Activated CD4-positive, alpha-beta memory T cell treated with anti-CD3 and anti-CD28 coated beads for 36 hours (primary cell): ENCODE measurements around the gene MCM9. TPM values are rescaled to one million over a fixed set of nuclear protein-coding genes. Genes with fewer than 3 reads are reported as not detected.

Source experiments
- CTCF ChIA-PET: fragments of 350-600 bp; sonication (Branson Sonifier 250); formaldehyde crosslinking; loops from one replicate; lab custom pipeline; 2021; ENCODE audit warnings: antibody characterized with exemption, inconsistent platforms; lab: Charles Lee
- POLR2A ChIA-PET: fragments of 350-600 bp; sonication (Branson Sonifier 250); formaldehyde crosslinking; loops from one replicate; lab custom pipeline; 2021; ENCODE audit warnings: antibody characterized with exemption; lab: Charles Lee
- DNase-seq: peaks from one replicate; pipeline ENCODE4 v3.0.0-alpha.2; 2020
- H3K27ac Mint-ChIP-seq: one replicate; pipeline ENCODE4 v1.8.0; 2021; ENCODE audit warnings: mixed read lengths
- H3K27me3 Mint-ChIP-seq: one replicate; pipeline ENCODE4 v1.8.0; 2021; ENCODE audit warnings: mixed read lengths
- H3K36me3 Mint-ChIP-seq: one replicate; pipeline ENCODE4 v1.8.0; 2021; ENCODE audit warnings: mixed read lengths
- H3K4me1 Mint-ChIP-seq: one replicate; pipeline ENCODE4 v1.8.0; 2021; ENCODE audit warnings: low read depth, mixed read lengths
- H3K4me3 Mint-ChIP-seq: one replicate; pipeline ENCODE4 v1.8.0; 2021; ENCODE audit warnings: mild to moderate bottlenecking, mixed read lengths
- H3K9me3 Mint-ChIP-seq: one replicate; pipeline ENCODE4 v1.8.0; 2021; ENCODE audit warnings: mixed read lengths
- intact Hi-C: fragments of 100-400 bp; cut with micrococcal nuclease; formaldehyde crosslinking; loops from one replicate; pipeline ENCODE4 v1.15.1; 2023
- total RNA-seq, 2 experiments: library from RNA; stranded (reverse); gene quantifications; one replicate each; pipeline ENCODE4 v1.2.3, GENCODE V29; 2021

Gene MCM9
- total RNA-seq, 2 experiments from 2014 or later, result 14.4 to 14.7 TPM

- Mint-ChIP-seq H3K27me3 (no peaks in the 10 kb centered on the region), H3K27ac (no peak overlapping the region), H3K36me3 (peaks cover 39% of the 10 kb centered on the region), H3K4me3 (no peak overlapping the region), H3K9me3 (no peaks in the 10 kb centered on the region), H3K4me1 (peaks cover 4% of the 10 kb centered on the region)
- DNase-seq, result no peak
- ChIA-PET POLR2A (no interaction called here), CTCF (interaction anchor here (1.0 kb wide), 1 partner anchor 39 kb away, joined by 3 read pairs; no protein-coding TSS in a partner anchor)
- intact Hi-C loops, result no loop called here
Observed at GRCh38 chr6:118826096-118826495, 108.9 kb downstream of the MCM9 start.

DNA sequence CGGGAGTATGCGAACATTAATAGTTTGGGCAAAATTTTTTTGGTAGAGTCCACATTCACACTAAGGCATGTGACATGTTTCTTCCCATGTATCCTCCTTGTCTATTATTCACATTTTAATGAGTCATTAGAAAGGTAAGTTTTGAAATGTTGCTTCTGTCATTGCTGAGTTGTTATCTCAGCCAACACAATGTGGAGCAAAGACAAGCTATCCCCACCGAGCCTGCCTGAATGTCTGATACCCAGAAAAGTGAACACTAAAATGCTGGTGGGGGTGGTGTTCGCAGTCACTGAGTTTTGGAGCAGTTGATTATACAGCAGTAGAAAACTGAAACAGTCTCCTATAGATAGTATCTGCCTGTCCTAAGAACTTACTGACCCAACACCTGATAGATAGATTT lies 109.3 kb downstream of the MCM9 start:
- no peak overlapping the region for H3K4me3 Mint-ChIP-seq
- no peak for DNase-seq
- no peak overlapping the region for H3K27ac Mint-ChIP-seq
- H3K36me3 Mint-ChIP-seq, result peaks cover 39% of the 10 kb centered on the region
- intact Hi-C loops, result no loop called here
- POLR2A ChIA-PET, result no interaction called here
- H3K4me1 Mint-ChIP-seq, result peaks cover 4% of the 10 kb centered on the region
- H3K9me3 Mint-ChIP-seq, result no peaks in the 10 kb centered on the region
- CTCF ChIA-PET, result no interaction called here
- H3K27me3 Mint-ChIP-seq, result no peaks in the 10 kb centered on the region

- H3K36me3 Mint-ChIP-seq, result peaks cover 24% of the 10 kb centered on the region
- H3K4me3 Mint-ChIP-seq, result no peak overlapping the region
- no peaks in the 10 kb centered on the region for H3K27me3 Mint-ChIP-seq
- no peak for DNase-seq
- intact Hi-C loops, result no loop called here
- H3K27ac Mint-ChIP-seq, result no peak overlapping the region
- peaks cover 37% of the 10 kb centered on the region for H3K4me1 Mint-ChIP-seq
- ChIA-PET CTCF (no interaction called here), POLR2A (no interaction called here)
- H3K9me3 Mint-ChIP-seq, result peaks cover 20% of the 10 kb centered on the region
Observed at GRCh38 chr6:118815495-118815894, 119.5 kb downstream of the MCM9 start.

DNA sequence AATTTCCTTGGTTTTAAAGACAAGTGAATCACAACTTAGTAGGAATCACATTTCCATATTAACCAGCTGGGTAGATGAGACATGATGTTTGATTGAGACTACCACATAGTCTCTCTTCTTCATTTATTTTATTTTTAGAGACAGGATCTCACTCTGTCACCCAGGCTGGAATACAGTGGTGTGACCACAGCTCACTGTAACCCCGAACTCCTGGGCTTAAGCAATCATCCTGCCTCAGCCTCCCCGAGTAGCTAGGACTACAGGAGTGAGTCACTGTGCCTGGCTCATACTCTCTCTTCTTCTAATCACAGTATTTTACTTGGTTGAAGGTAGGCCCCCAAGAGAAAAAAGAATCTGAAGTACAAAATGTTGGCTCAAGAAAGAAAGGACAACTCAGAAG lies 121.2 kb downstream of the MCM9 start:
- CTCF ChIA-PET, result interaction anchor here (1.6 to 2.1 kb wide), 3 partner anchors 13 to 249 kb away, joined by 5 to 9 read pairs (median 8); no protein-coding TSS in a partner anchor
- Mint-ChIP-seq H3K4me3 (no peak overlapping the region), H3K9me3 (peaks cover 11% of the 10 kb centered on the region), H3K4me1 (peaks cover 54% of the 10 kb centered on the region), H3K27me3 (no peaks in the 10 kb centered on the region), H3K27ac (peak overlapping the region; percentile 1), H3K36me3 (peaks cover 22% of the 10 kb centered on the region)
- intact Hi-C loops, result loop anchor here (5.0 kb wide), 1 partner anchor 264 kb away; the partner anchor contains the start of gene FAM184A
- POLR2A ChIA-PET, result interaction anchor here (1.0 kb wide), 1 partner anchor 79 kb away, joined by 3 read pairs; no protein-coding TSS in a partner anchor
- DNase-seq, result peak; percentile 66

GRCh38 chr6:118812970-118813369 lies 122.0 kb downstream of the MCM9 start:
- intact Hi-C loops, result loop anchor here (5.0 kb wide), 1 partner anchor 264 kb away; the partner anchor contains the start of gene FAM184A
- H3K9me3 Mint-ChIP-seq, result peaks cover 10% of the 10 kb centered on the region
- H3K27me3 Mint-ChIP-seq, result no peaks in the 10 kb centered on the region
- peaks cover 22% of the 10 kb centered on the region for H3K36me3 Mint-ChIP-seq
- ChIA-PET POLR2A (no interaction called here), CTCF (interaction anchor here (2.0 to 2.1 kb wide), 3 partner anchors 13 to 248 kb away, joined by 8 to 9 read pairs (median 9); no protein-coding TSS in a partner anchor)
- no peak for DNase-seq
- no peak overlapping the region for H3K4me3 Mint-ChIP-seq
- peaks cover 62% of the 10 kb centered on the region for H3K4me1 Mint-ChIP-seq
- H3K27ac Mint-ChIP-seq, result no peak overlapping the region

DNA sequence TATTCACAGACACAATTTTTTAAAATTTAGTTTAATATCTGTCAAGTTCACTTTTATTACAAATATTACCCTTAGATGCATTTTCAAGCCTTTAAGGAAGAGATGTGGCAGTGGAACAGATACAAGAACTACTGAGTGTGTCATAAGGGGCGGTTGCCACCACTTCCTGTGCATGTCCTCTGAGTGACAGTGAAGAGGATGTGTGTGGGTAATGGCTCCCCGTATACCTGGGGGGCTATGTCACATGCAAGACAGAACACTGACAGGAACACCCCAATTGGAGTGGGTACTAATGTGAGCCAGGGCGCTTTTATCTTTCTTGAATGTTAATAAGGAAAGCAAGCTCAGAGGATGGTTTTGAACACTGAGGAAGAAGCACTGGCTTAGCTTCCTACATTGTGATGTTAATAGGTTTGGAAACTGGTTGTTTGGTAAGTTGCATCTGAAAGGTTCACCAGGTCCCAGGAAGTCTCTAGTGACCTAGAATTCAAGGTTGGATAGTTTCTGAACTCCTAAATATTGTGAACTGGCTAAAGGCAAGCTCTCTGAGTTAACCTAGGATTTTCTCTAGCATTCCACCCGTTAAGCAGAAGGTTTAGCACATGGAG lies 124.4 kb downstream of the MCM9 start:
- Mint-ChIP-seq H3K4me3 (no peak overlapping the region), H3K27ac (peak overlapping the region; percentile 77), H3K27me3 (no peaks in the 10 kb centered on the region), H3K4me1 (peaks cover 55% of the 10 kb centered on the region), H3K9me3 (peaks cover 4% of the 10 kb centered on the region), H3K36me3 (peaks cover 12% of the 10 kb centered on the region)
- peak; percentile 77 for DNase-seq
- ChIA-PET CTCF (interaction anchor here (1.9 to 2.6 kb wide), 2 partner anchors 10 to 245 kb away, joined by 6 to 21 read pairs; no protein-coding TSS in a partner anchor), POLR2A (no interaction called here)
- intact Hi-C loops, result loop anchor here (1.0 to 5.0 kb wide), 6 partner anchors 10 to 300 kb away; partner anchors contain the start of gene FAM184A

DNA sequence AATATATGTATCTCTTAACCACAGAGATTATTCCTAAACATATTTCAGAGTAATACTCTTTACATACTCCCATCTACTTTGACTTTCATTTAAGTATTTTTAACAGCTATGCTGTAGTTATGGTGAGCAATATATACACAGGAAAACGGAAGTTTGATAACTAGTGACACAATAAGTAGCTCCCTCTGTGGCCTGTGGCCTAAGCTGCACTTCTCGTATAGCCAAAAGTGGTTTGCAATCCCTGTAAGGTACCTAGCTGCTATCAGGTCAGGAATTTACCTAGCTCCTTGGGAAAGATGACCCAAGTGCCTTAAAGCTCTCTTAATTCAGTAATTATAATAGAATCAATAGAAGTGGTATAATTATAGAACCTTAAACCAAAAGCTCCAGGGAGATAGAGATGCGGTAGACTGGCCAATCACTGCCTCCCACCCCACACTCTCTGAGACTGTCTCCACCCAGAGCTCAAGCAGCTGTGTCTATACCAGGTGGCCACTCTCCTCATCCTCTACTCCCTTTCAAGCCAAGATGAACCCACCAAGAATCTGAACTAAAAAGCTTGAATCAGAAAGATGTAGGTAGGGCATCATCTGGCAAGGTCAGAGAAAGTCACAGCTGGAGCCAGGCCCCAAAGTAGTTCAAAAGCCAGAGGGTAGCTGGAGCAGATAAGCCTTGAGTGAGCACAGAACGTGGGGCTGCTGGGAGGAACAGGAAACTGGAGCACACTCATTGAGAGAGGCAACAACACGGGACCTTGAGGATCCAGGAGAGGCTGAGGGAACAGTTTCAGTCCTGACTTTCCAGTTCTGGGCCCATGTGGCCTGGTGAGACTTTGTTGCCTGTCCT lies 125.9 kb downstream of the MCM9 start:
- Mint-ChIP-seq H3K4me3 (no peak overlapping the region), H3K27ac (peak overlapping the region; percentile 77)

DNA sequence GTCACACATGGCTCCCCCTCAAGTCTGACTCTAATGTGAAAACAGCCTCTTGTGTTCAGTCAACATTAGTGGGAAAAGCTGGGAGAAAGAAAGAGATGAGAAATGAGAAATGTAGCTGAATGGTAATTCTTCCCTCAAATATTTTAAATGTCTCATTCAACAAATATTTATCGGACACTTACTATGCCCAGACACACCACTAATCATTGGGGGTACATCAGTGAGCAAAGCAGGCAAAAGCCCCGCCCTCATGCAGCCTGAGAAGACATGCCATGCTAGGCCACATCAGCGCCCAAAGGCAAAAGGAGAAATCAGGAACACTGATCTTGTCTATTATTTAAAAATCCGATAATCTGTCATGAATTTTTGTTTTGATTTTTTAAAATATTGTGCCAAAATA lies 130.9 kb downstream of the MCM9 start:
- Mint-ChIP-seq H3K4me3 (no peak overlapping the region), H3K4me1 (peaks cover 22% of the 10 kb centered on the region), H3K27ac (no peak overlapping the region), H3K36me3 (no peaks in the 10 kb centered on the region), H3K9me3 (peaks cover under 1% of the 10 kb centered on the region), H3K27me3 (no peaks in the 10 kb centered on the region)
- DNase-seq, result no peak
- intact Hi-C loops, result no loop called here
- ChIA-PET POLR2A (no interaction called here), CTCF (interaction anchor here (1.1 to 4.8 kb wide), 2 partner anchors 23 to 239 kb away, joined by 3 to 22 read pairs; no protein-coding TSS in a partner anchor)

More for the DNA sequence above, 125.9 kb downstream of the MCM9 start:
- ChIA-PET POLR2A (interaction anchor here (1.1 to 1.2 kb wide), 2 partner anchors 86 to 100 kb away, joined by 3 to 4 read pairs; no protein-coding TSS in a partner anchor), CTCF (interaction anchor here (0.6 to 2.6 kb wide), 6 partner anchors 9 to 302 kb away, joined by 3 to 21 read pairs (median 6); no protein-coding TSS in a partner anchor)
- intact Hi-C loops, result no loop called here
- DNase-seq, result peak; percentile 46
- Mint-ChIP-seq H3K4me1 (peaks cover 49% of the 10 kb centered on the region), H3K36me3 (peaks cover 11% of the 10 kb centered on the region), H3K27me3 (no peaks in the 10 kb centered on the region), H3K9me3 (peaks cover 4% of the 10 kb centered on the region)

- ChIA-PET POLR2A (no interaction called here), CTCF (interaction anchor here (0.8 to 4.8 kb wide), 15 partner anchors 10 to 518 kb away, joined by 3 to 23 read pairs (median 5); no protein-coding TSS in a partner anchor)
- H3K9me3 Mint-ChIP-seq, result peaks cover 8% of the 10 kb centered on the region
- no peak for DNase-seq
- H3K27me3 Mint-ChIP-seq, result no peaks in the 10 kb centered on the region
- peaks cover 21% of the 10 kb centered on the region for H3K4me1 Mint-ChIP-seq
- H3K36me3 Mint-ChIP-seq, result peaks cover 6% of the 10 kb centered on the region
- no peak overlapping the region for H3K27ac Mint-ChIP-seq
- no peak overlapping the region for H3K4me3 Mint-ChIP-seq
- intact Hi-C loops, result loop anchor here (2.0 kb wide), 3 partner anchors 44 to 516 kb away; partner anchors contain the start of gene CEP85L
Observed at GRCh38 chr6:118801257-118801656, 133.7 kb downstream of the MCM9 start.

DNA sequence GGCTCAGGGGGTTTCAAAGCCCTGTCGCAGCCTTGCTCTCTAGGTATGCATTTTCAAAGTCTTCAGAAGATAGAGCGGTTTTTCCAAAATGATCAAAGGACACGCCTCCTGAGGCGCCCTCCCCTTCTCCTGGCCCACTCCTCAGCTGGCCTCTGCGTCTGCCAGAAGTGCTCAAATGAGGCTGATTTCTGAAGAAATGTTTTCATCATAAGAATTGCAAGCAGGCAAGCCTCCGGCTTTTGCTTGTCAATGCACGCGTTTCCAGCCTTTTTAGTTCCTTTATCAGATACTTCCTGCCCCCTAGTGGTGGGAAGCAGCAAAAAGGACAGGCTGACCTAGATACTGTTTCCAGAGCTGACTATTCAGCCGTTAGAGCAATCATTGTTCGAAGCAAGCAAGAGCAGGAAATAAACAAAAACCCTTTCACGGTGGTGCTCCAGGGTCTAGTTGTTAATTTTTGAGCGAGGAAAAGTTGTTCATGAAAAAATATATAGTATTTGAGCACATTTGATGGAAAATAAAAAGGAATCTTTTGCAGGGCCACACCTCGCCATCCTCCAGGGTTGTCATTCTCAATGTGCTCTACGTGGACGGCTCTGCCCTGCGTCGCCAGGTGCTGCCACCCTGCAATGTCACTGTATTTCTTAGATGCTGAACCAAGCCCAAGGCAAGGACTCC lies 134.4 kb downstream of the MCM9 start:
- peak overlapping the region; percentile 28 for H3K4me3 Mint-ChIP-seq
- H3K27ac Mint-ChIP-seq, result peak overlapping the region; percentile 16
- intact Hi-C loops, result loop anchor here (1.0 to 2.0 kb wide), 6 partner anchors 10 to 516 kb away; partner anchors contain the start of gene CEP85L
- peaks cover 11% of the 10 kb centered on the region for H3K36me3 Mint-ChIP-seq
- H3K27me3 Mint-ChIP-seq, result no peaks in the 10 kb centered on the region
- peak; percentile 89 for DNase-seq
- ChIA-PET POLR2A (interaction anchor here (0.7 to 1.1 kb wide), 2 partner anchors 92 to 94 kb away, joined by 3 read pairs; partner anchors contain the start of gene ASF1A), CTCF (interaction anchor here (0.5 to 4.8 kb wide), 38 partner anchors 9 to 831 kb away, joined by 3 to 23 read pairs (median 4); partner anchors contain the start of gene CEP85L)
- H3K4me1 Mint-ChIP-seq, result peaks cover 28% of the 10 kb centered on the region
- H3K9me3 Mint-ChIP-seq, result peaks cover 15% of the 10 kb centered on the region

GRCh38 chr6:118799826-118800225 lies 135.1 kb downstream of the MCM9 start:
- Mint-ChIP-seq H3K4me1 (peaks cover 28% of the 10 kb centered on the region), H3K27ac (no peak overlapping the region), H3K4me3 (no peak overlapping the region), H3K27me3 (no peaks in the 10 kb centered on the region), H3K36me3 (peaks cover 13% of the 10 kb centered on the region), H3K9me3 (peaks cover 16% of the 10 kb centered on the region)
- ChIA-PET POLR2A (interaction anchor here (0.7 to 1.1 kb wide), 2 partner anchors 91 to 94 kb away, joined by 3 read pairs; partner anchors contain the start of gene ASF1A), CTCF (interaction anchor here (0.9 to 4.8 kb wide), 22 partner anchors 9 to 246 kb away, joined by 3 to 23 read pairs (median 4); no protein-coding TSS in a partner anchor)
- no peak for DNase-seq
- intact Hi-C loops, result loop anchor here (1.0 to 2.0 kb wide), 6 partner anchors 10 to 515 kb away; partner anchors contain the start of gene CEP85L
